Measurements from ENCODE around the gene EPS8L2. TPM values are rescaled to one million over a fixed set of nuclear protein-coding genes. Genes with fewer than 3 reads are reported as not detected.

The EPS8L2 gene
- total and polyA plus RNA-seq, 2 of the 8 experiments (the other 6 are each of a cell fraction or from before 2014, with no cell fraction given) = 38.5 to 57.0 TPM

- no peak for TF ChIP-seq SRF (IDR thresholded peaks at IDR 0.05; ENCODE audit: low read depth, low read length)
- no peak for TF ChIP-seq CREB1 (IDR thresholded peaks at IDR 0.05)
- no peak for TF ChIP-seq RBBP5 (IDR thresholded peaks at IDR 0.05; ENCODE audit: borderline replicate concordance, low read depth, low read length)
- TF ChIP-seq TAF1 (IDR thresholded peaks at IDR 0.05; ENCODE audit: low read depth, low read length) = no peak
- TF ChIP-seq RAD21 (IDR thresholded peaks at IDR 0.05 in 1 of 2, conservative IDR thresholded peaks at IDR 0.05 in 1 of 2; ENCODE audit: low read depth in 2 of 2, low read length in 2 of 2) = no peak
These were observed 55.6 kb downstream of the EPS8L2 start (continued) for GRCh38 chr11:761526-762108.

All from H1 (cell line).